ENCODE data around the gene CA5A.
A peak's percentile ranks its signal among the peaks of the same experiment; 100 is the strongest.
"Not testable (repeated sequence)": the region's sequence is repeated elsewhere in the genome, so short reads cannot be mapped to it uniquely, and the experiment has no call there.

Gene CA5A

GRCh38 chr16:87909203-87909935 is 27.0 kb downstream of the CA5A start:
- H3K9me3 ChIP-seq (ENCODE audit: insufficient read depth, low read length); H4K20me1 ChIP-seq (ENCODE audit: insufficient read depth, low read length); H3K36me3 ChIP-seq (replicated peaks; ENCODE audit: low read depth, low read length); H3K79me2 ChIP-seq (ENCODE audit: low read length); H3K27me3 ChIP-seq (ENCODE audit: low read depth, low read length): not testable (repeated sequence)
- Histone ChIP-seq H2AFZ (ENCODE audit: low read depth, low read length) (peak overlapping the region; percentile 69; the same call in 1 of the 2 replicates), H3K9ac (ENCODE audit: low read length) (peak overlapping the region; percentile 45; the same call in 1 of the 2 replicates), H3K27ac (ENCODE audit: low read length) (peak overlapping the region; percentile 63), H3K4me1 (ENCODE audit: low read length) (peaks cover 24% of the 10 kb centered on the region), H3K4me2 (ENCODE audit: low read length) (peak overlapping the region; percentile 76), H3K4me3 (ENCODE audit: low read length) (peak overlapping the region; percentile 39)
- TF ChIP-seq CTCF (IDR thresholded peaks at IDR 0.05; ENCODE audit: low read depth, low read length) = peak; percentile 77

- H3K4me1 ChIP-seq (ENCODE audit: low read length) = peaks cover 24% of the 10 kb centered on the region
- not testable (repeated sequence) for H3K4me2 ChIP-seq (ENCODE audit: low read length)
These were observed 28.2 kb downstream of the CA5A start for GRCh38 chr16:87908101-87908500.

GRCh38 chr16:87905521-87905920 is 30.8 kb downstream of the CA5A start:
- H3K4me3 ChIP-seq (ENCODE audit: low read length); H3K9ac ChIP-seq (ENCODE audit: low read length); H3K27me3 ChIP-seq (ENCODE audit: low read depth, low read length); H4K20me1 ChIP-seq (ENCODE audit: insufficient read depth, low read length); H2AFZ ChIP-seq (ENCODE audit: low read depth, low read length); H3K4me2 ChIP-seq (ENCODE audit: low read length); H3K27ac ChIP-seq (ENCODE audit: low read length); H3K9me3 ChIP-seq (ENCODE audit: insufficient read depth, low read length); H3K36me3 ChIP-seq (replicated peaks; ENCODE audit: low read depth, low read length); H3K79me2 ChIP-seq (ENCODE audit: low read length): not testable (repeated sequence)
- peaks cover 16% of the 10 kb centered on the region for H3K4me1 ChIP-seq (ENCODE audit: low read length)

More at GRCh38 chr16:87908101-87908500, 28.2 kb downstream of the CA5A start:
- not testable (repeated sequence) for H3K27me3 ChIP-seq (ENCODE audit: low read depth, low read length); H3K9me3 ChIP-seq (ENCODE audit: insufficient read depth, low read length); H3K4me3 ChIP-seq (ENCODE audit: low read length); H3K27ac ChIP-seq (ENCODE audit: low read length); H2AFZ ChIP-seq (ENCODE audit: low read depth, low read length); H3K36me3 ChIP-seq (replicated peaks; ENCODE audit: low read depth, low read length); H3K9ac ChIP-seq (ENCODE audit: low read length); H3K79me2 ChIP-seq (ENCODE audit: low read length); H4K20me1 ChIP-seq (ENCODE audit: insufficient read depth, low read length)

GRCh38 chr16:87904963-87905362 is 31.4 kb downstream of the CA5A start:
- H3K36me3 ChIP-seq (replicated peaks; ENCODE audit: low read depth, low read length); H3K79me2 ChIP-seq (ENCODE audit: low read length); H3K4me2 ChIP-seq (ENCODE audit: low read length); H3K27ac ChIP-seq (ENCODE audit: low read length); H3K27me3 ChIP-seq (ENCODE audit: low read depth, low read length); H2AFZ ChIP-seq (ENCODE audit: low read depth, low read length); H4K20me1 ChIP-seq (ENCODE audit: insufficient read depth, low read length); H3K9ac ChIP-seq (ENCODE audit: low read length); H3K4me3 ChIP-seq (ENCODE audit: low read length); H3K9me3 ChIP-seq (ENCODE audit: insufficient read depth, low read length): not testable (repeated sequence)
- H3K4me1 ChIP-seq (ENCODE audit: low read length) = peaks cover 15% of the 10 kb centered on the region

- H3K27ac ChIP-seq (ENCODE audit: low read length); H3K9me3 ChIP-seq (ENCODE audit: insufficient read depth, low read length); H3K4me3 ChIP-seq (ENCODE audit: low read length); H2AFZ ChIP-seq (ENCODE audit: low read depth, low read length); H3K36me3 ChIP-seq (replicated peaks; ENCODE audit: low read depth, low read length); H3K27me3 ChIP-seq (ENCODE audit: low read depth, low read length); H4K20me1 ChIP-seq (ENCODE audit: insufficient read depth, low read length); H3K4me2 ChIP-seq (ENCODE audit: low read length); H3K79me2 ChIP-seq (ENCODE audit: low read length); H3K9ac ChIP-seq (ENCODE audit: low read length): not testable (repeated sequence)
- H3K4me1 ChIP-seq (ENCODE audit: low read length) = peaks cover 27% of the 10 kb centered on the region
These were observed 35.8 kb downstream of the CA5A start for GRCh38 chr16:87900489-87900888.

Measured in OCI-LY3 (cell line).